GM12874 (cell line): Measurements from ENCODE around the gene TMEM132D.

Experiments used
- TF ChIP-seq, protein P1 (sequence below): IDR thresholded peaks from 2 replicates; pipeline ENCODE4 v1.5.1; 2011; ENCODE audit warnings: low read depth, mild to moderate bottlenecking, control low read depth, low read length, moderate library complexity; ENCODE audit not compliant: insufficient read depth

Gene TMEM132D

DNA sequence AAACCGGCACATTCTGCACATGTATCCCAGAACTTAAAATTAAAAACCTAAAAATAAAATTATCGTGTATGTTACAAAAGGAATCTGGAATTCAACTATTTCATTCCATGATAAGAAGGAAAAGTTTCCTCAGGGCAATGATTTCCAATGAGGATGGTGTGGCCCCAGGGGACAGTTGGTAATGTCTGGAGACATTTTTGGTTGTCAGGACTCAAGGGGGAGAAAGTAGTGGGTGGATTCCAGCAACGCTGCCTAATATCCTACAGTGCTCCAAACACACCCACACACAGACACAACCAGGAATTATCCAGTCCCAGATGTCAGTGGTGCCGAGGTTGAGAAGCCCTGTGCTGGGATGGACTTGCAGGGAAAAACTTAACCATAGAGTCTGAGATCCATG, 228.3 kb downstream of the TMEM132D start:
- TF ChIP-seq, protein P1, sequence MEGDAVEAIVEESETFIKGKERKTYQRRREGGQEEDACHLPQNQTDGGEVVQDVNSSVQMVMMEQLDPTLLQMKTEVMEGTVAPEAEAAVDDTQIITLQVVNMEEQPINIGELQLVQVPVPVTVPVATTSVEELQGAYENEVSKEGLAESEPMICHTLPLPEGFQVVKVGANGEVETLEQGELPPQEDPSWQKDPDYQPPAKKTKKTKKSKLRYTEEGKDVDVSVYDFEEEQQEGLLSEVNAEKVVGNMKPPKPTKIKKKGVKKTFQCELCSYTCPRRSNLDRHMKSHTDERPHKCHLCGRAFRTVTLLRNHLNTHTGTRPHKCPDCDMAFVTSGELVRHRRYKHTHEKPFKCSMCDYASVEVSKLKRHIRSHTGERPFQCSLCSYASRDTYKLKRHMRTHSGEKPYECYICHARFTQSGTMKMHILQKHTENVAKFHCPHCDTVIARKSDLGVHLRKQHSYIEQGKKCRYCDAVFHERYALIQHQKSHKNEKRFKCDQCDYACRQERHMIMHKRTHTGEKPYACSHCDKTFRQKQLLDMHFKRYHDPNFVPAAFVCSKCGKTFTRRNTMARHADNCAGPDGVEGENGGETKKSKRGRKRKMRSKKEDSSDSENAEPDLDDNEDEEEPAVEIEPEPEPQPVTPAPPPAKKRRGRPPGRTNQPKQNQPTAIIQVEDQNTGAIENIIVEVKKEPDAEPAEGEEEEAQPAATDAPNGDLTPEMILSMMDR = no peak

DNA sequence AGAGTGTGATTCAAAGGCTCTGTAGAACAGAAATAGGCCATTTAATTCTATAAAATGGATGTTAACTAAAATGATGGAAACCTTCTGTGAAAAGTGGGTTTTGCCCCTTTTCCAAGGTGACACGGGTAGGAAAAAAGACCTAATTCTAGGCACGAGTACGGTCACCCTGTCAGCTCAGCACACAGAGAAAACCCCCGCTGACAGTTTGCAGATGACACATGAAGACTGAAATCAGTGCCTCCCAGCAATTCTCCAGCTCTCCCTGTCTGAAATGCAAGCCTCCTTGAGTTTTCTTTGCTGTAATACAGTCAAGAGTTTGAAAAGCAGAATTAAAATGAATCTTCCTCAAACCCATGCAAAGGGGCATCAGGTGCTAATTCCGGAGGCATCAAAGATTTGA, 230.0 kb downstream of the TMEM132D start:
- TF ChIP-seq, protein P1 = no peak

DNA sequence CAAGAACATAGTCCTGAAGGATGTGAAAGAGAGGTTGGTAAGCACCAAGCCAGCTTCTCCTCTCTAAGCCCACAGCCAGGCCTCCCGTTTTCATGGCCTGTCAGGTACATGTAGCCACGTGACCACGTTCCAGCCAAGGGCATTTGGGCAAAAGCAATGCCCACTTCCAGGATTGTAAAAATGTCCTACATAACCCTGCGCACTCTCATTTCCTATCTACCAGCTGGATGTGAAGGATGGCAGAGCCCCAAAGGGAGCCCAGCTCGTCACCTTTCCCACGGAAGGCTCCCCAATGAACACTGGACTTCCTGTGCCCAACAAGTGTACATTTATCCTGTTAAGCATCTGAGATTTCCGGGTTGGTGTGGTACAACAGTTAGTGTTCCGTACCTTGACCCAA, 231.7 kb downstream of the TMEM132D start:
- TF ChIP-seq, protein P1 = no peak

DNA sequence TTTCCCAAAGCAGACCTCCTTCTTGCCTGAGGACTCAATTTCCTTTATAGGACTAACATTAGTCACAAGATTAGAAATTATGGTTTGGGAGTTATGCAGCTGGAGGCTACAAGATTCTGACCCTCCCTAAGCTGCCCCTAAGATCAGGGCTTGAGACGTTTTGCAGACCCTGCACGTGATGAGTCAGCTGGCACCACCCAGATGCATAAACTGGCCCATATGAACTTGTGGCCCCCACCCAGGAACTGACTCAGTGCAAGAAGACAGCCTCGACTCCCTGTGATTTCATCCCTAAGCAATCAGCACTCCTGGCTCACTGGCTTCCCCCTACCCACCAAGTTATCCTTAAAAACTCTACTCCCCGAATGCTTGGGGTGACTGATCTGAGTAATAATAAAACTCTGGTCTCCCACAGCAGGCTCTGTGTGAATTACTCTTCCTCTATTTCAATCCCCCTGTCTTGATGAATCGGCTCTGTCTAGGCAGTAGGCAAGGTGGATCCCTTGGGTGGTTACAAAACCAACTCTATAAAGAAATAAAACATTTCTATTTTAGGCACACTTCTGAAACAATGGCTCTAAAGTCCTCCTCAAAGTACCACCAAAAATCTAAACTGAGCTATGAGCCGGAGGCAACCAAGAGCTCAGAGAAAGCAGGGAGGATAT, 233.4 kb downstream of the TMEM132D start:
- TF ChIP-seq, protein P1 = no peak

DNA sequence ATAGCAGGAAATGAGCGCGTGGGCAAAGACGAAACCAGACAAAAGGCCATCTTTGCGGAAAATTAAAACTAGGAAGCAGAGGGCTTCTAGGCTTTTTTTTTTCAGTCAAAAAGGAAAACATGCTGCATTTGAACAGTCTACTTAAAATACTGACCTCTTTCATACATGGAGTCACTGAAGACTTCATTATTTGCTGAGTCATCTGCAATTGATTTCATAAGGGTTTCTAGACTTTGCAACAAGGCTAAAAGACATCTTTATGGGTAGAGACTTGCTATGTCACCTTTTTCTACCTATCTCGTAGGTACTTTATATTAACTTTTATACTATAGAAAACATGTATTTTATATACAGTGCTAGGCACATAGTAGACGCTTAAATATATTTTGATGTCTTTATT, 238.4 kb downstream of the TMEM132D start:
- TF ChIP-seq, protein P1 = no peak

DNA sequence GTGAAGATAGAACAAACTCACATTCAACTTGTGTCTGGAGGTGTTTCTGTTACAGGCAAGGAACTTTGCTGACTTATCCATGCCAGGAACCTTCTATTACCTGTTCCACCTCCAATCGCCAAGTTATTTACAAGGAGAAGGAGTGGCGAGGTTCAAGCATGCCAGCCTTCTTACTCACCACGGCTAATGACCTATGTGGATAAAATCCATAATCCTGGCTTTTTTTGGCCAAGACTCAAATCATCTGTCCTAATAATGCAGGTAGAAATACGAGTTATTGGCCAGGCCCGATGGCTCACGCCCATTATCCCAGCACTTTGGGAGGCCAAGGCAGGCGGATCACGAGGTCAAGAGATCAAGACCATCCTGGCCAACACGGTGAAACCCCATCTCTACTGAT, 241.6 kb downstream of the TMEM132D start:
- TF ChIP-seq, protein P1 = no peak

DNA sequence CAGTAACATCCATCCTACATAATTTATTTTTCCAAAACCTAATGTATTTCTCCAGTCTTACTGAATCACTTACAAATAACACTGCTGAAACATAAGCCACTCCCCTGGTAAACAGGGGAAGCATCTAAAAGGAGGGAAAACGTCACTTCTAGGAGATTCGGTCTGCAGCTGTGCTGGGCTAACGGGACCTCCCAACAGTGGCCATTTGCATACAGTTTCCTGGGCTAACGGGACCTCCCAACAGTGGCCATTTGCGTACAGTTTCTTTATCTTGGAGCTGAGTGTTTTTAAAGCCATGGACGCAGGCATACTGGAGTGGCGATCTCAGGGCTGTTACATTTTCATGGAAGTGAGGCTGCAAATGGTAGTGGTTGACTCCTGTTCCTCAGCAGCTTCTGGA, 242.9 kb downstream of the TMEM132D start:
- TF ChIP-seq, protein P1 = no peak
